SK-N-SH (cell line): Measurements from ENCODE around the gene SRPRA. TPM values are rescaled to one million over a fixed set of nuclear protein-coding genes. Genes with fewer than 3 reads are reported as not detected.

Experiments used
- CTCF ChIA-PET: fragments of 300-600, 350-600 bp; formaldehyde crosslinking; extraction: SDS; loops from one replicate; lab custom pipeline; 2021; lab: Yijun Ruan, JAX
- POLR2A ChIA-PET: fragments of 350-600 bp; sonication (Branson Sonifier 250); formaldehyde crosslinking; extraction: SDS; loops from one replicate; lab custom pipeline; 2020; ENCODE audit warnings: antibody characterized with exemption, inconsistent platforms; lab: Yijun Ruan, JAX
- DNase-seq: peaks from one replicate; pipeline ENCODE4 v3.0.0; 2012
- H2AFZ ChIP-seq: fragments of 200-600 bp; sonication (generic); 2 replicates; pipeline ENCODE4 v1.8.1; 2016; ENCODE audit warnings: antibody characterized with exemption, mild to moderate bottlenecking, low read depth
- H3F3A ChIP-seq: fragments of 200-600 bp; sonication (generic); replicated peaks from 2 replicates; pipeline ENCODE3; 2016; ENCODE audit warnings: antibody characterized with exemption, mild to moderate bottlenecking; ENCODE audit not compliant: insufficient read depth
- H3K27ac ChIP-seq, 2 experiments: fragments of 200-500 bp in 1 of 2; fragments of 200-600 bp in 1 of 2; sonication (Bioruptor generic) in 1 of 2; sonication (generic), shearing (Covaris generic) in 1 of 2; 2 replicates each; pipeline versions ENCODE4 v1.5.1 to v1.6.1; 2014 to 2016; ENCODE audit warnings: low read depth in 2 of 2, inconsistent platforms in 1 of 2, low read length in 1 of 2, mild to moderate bottlenecking in 1 of 2, mixed read lengths in 1 of 2
- H3K27me3 ChIP-seq: fragments of 200-600 bp; sonication (generic), shearing (Covaris generic); 2 replicates; pipeline ENCODE4 v1.6.1; 2016; ENCODE audit warnings: mixed run types; ENCODE audit not compliant: insufficient read depth
- H3K36me3 ChIP-seq, 2 experiments: fragments of 200-500 bp in 1 of 2; fragments of 200-600 bp in 1 of 2; sonication (Bioruptor generic) in 1 of 2; sonication (generic) in 1 of 2; replicated peaks in 1 of 2; 2 replicates each; pipeline versions ENCODE3 to v1.5.1; 2014 to 2016; ENCODE audit warnings: low read length in 1 of 2, mild to moderate bottlenecking in 1 of 2; ENCODE audit not compliant: insufficient read depth in 2 of 2, control insufficient read depth in 1 of 2
- H3K4me1 ChIP-seq, 2 experiments: fragments of 200-500 bp in 1 of 2; fragments of 200-600 bp in 1 of 2; sonication (Bioruptor generic) in 1 of 2; sonication (generic), shearing (Covaris generic) in 1 of 2; 2 replicates each; pipeline versions ENCODE4 v1.5.1 to v1.6.1; 2014 to 2016; ENCODE audit warnings: low read depth in 1 of 2, low read length in 1 of 2, mixed run types in 1 of 2; ENCODE audit not compliant: insufficient read depth in 2 of 2, control insufficient read depth in 1 of 2
- H3K4me2 ChIP-seq: fragments of 200-600 bp; sonication (generic), shearing (Covaris generic); 2 replicates; pipeline ENCODE4 v1.6.1; 2017; ENCODE audit warnings: mixed run types
- H3K4me3 ChIP-seq, 2 experiments: fragments of 200-500 bp in 1 of 2; fragments of 200-600 bp in 1 of 2; sonication (Bioruptor generic) in 1 of 2; sonication (generic), shearing (Covaris generic) in 1 of 2; 2 replicates each; pipeline versions ENCODE4 v1.5.1 to v1.8.1; 2014 to 2016; ENCODE audit warnings: low read depth in 2 of 2, inconsistent platforms in 1 of 2, low read length in 1 of 2, mild to moderate bottlenecking in 1 of 2, mixed read lengths in 1 of 2, moderate library complexity in 1 of 2
- H3K79me2 ChIP-seq: fragments of 200-600 bp; sonication (generic); 2 replicates; pipeline ENCODE4 v1.8.1; 2017; ENCODE audit warnings: mild to moderate bottlenecking; ENCODE audit not compliant: insufficient read depth
- H3K9ac ChIP-seq: fragments of 200-600 bp; sonication (generic); 2 replicates; pipeline ENCODE4 v1.6.1; 2017; ENCODE audit warnings: mixed run types
- H3K9me2 ChIP-seq: fragments of 200-600 bp; sonication (generic); 2 replicates; pipeline ENCODE4 v1.6.1; 2017; ENCODE audit warnings: mixed run types
- H3K9me3 ChIP-seq: fragments of 200-600 bp; sonication (generic); 2 replicates; pipeline ENCODE4 v1.6.1; 2017; ENCODE audit warnings: mixed run types, mild to moderate bottlenecking, moderate library complexity
- H4K20me1 ChIP-seq: fragments of 200-600 bp; sonication (generic); 2 replicates; pipeline ENCODE4 v1.6.1; 2017; ENCODE audit warnings: mild to moderate bottlenecking, mixed run types; ENCODE audit not compliant: insufficient read depth
- CHD2 ChIP-seq: fragments of 150-350 bp; IDR thresholded peaks from 2 replicates; pipeline ENCODE4 v1.6.1; 2018; ENCODE audit warnings: low read length; ENCODE audit not compliant: partially characterized antibody
- ELF1 ChIP-seq: IDR thresholded peaks from 2 replicates; pipeline ENCODE4 v1.4.0; 2012
- EP300 ChIP-seq, 2 experiments: IDR thresholded peaks; 2 replicates each; pipeline versions ENCODE4 v1.4.0 to v1.6.1; 2012; ENCODE audit warnings: borderline replicate concordance in 1 of 2, low read depth in 1 of 2, low read length in 1 of 2
- FOXJ3 ChIP-seq: sonication (generic); formaldehyde crosslinking; IDR thresholded peaks from 2 replicates; pipeline ENCODE4 v1.5.1; 2020; ENCODE audit warnings: mild to moderate bottlenecking, missing genetic modification reagents
- MEF2A ChIP-seq: IDR thresholded peaks from 2 replicates; pipeline ENCODE4 v1.4.0; 2012; ENCODE audit warnings: low read depth, borderline replicate concordance
- NFIC ChIP-seq: IDR thresholded peaks from 2 replicates; pipeline ENCODE4 v1.4.0; 2012; ENCODE audit warnings: borderline replicate concordance
- NRF1 ChIP-seq: IDR thresholded peaks from 2 replicates; pipeline ENCODE4 v1.6.1; 2012; ENCODE audit warnings: low read depth, mild to moderate bottlenecking, low read length
- POLR2AphosphoS5 ChIP-seq: IDR thresholded peaks from 2 replicates; pipeline ENCODE4 v1.6.1; 2012; ENCODE audit warnings: low read depth, low read length
- RAD21 ChIP-seq: IDR thresholded peaks from 2 replicates; pipeline ENCODE4 v1.6.1; 2012; ENCODE audit warnings: mild to moderate bottlenecking, low read length
- RCOR1 ChIP-seq: fragments of 150-350 bp; IDR thresholded peaks from 2 replicates; pipeline ENCODE4 v1.6.1; 2017; ENCODE audit warnings: antibody characterized with exemption, low read length
- TAF1 ChIP-seq: IDR thresholded peaks from 2 replicates; pipeline ENCODE4 v1.6.1; 2012; ENCODE audit warnings: low read depth, mild to moderate bottlenecking, low read length, moderate library complexity, borderline replicate concordance
- TCF12 ChIP-seq: IDR thresholded peaks from 2 replicates; pipeline ENCODE4 v1.4.0; 2012
- TEAD4 ChIP-seq: IDR thresholded peaks from 2 replicates; pipeline ENCODE4 v1.4.0; 2012; ENCODE audit warnings: mild to moderate bottlenecking, borderline replicate concordance; ENCODE audit not compliant: insufficient read depth
- USF1 ChIP-seq: IDR thresholded peaks from 2 replicates; pipeline ENCODE4 v1.4.0; 2012; ENCODE audit warnings: low read depth, borderline replicate concordance
- USF2 ChIP-seq: fragments of 150-350 bp; IDR thresholded peaks from 2 replicates; pipeline ENCODE4 v1.6.1; 2017; ENCODE audit warnings: antibody characterized with exemption, low read length, low read depth, borderline replicate concordance
- YY1 ChIP-seq: IDR thresholded peaks from 2 replicates; pipeline ENCODE4 v1.4.0; 2012; ENCODE audit warnings: low read depth, mild to moderate bottlenecking
- WGBS: methylation state at CpG from one replicate; pipeline ENCODE4 v1.1.6; 2017; ENCODE audit warnings: low lambda C conversion rate; 5-methylcytosine and 5-hydroxymethylcytosine counted together
- polyA plus RNA-seq, 3 experiments: library from polyadenylated mRNA; depleted of rRNA; stranded (reverse); fragments of >200 nt; gene quantifications; 2 replicates each; pipeline ENCODE4 v1.2.3, GENCODE V29; 2012

SRPRA gene
- polyA plus RNA-seq, 1 of the 3 experiments (the other 2 are of a cell fraction), result 129 TPM

DNA sequence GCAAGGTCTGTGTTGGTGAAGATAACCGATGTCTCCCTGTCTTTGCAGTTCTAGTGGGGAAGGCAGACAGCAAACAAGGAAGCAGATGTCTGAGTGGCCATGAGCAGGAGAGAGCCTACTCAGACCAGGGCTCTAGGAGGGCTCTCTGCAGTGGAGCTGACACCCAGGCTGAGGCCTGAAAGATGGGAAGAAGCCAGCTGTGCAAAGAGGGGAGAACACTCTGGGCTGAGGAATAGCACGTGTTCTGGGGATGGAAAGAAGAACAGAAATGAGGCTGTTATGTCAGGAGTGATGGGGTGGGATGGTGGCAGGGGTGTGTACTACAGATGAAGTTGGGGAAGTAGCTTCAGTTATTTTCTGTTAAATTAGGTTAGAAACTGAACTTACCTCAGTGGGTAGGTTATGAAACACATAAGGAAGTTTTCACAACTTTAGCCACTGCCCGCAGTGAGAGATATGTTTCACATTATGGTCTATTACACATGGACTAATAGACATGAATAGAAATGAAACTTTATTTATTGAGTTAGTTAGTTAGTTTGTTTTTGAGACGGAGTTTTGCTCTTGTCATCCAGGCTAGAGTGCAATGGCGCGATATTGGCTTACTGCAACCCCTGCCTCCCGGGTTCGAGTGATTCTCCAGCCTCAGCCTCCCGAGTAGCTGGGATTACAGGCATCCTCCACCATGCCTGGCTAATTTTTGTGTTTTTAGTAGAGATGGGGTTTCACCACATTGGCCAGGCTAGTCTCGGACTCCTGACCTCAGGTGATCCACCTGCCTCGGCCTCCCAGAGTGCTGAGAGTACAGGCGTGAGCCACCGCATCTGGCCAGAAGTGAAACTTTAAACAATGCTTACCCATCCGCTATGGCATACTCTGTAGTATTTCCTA lies 43.0 kb upstream of the SRPRA start:
- CTCF ChIA-PET, result interaction anchor here (0.8 to 10.0 kb wide), 31 partner anchors 8 to 1035 kb away, joined by 3 to 172 read pairs (median 6); no protein-coding TSS in a partner anchor
- WGBS, result 98% methylated on average over 13 of the region's 14 CpGs
- POLR2A ChIA-PET, result interaction anchor here (1.6 kb wide), 1 partner anchor 169 kb away, joined by 12 read pairs; no protein-coding TSS in a partner anchor

GRCh38 chr11:126310992-126311310 lies 42.3 kb upstream of the SRPRA start:
- H3K4me3 ChIP-seq, result no peak overlapping the region
- POLR2A ChIA-PET, result interaction anchor here (1.6 kb wide), 1 partner anchor 170 kb away, joined by 12 read pairs; no protein-coding TSS in a partner anchor
- H3K4me2 ChIP-seq, result peak overlapping the region; percentile 25; the same call in 1 of the 2 replicates
- H3K9me3 ChIP-seq, result no peaks in the 10 kb centered on the region
- H3K9ac ChIP-seq, result no peak overlapping the region
- DNase-seq, result no peak
- H2AFZ ChIP-seq, result no peak overlapping the region
- no peaks in the 10 kb centered on the region for H3K27me3 ChIP-seq
- peaks cover 6 to 11% of the 10 kb centered on the region in 2 experiments for H3K36me3 ChIP-seq
- H3K4me1 ChIP-seq, result peaks cover 4% of the 10 kb centered on the region in 2 experiments; a peak in 2 of 4 replicates
- H4K20me1 ChIP-seq, result no peaks in the 10 kb centered on the region
- TF ChIP-seq TAF1 (no peak), NRF1 (no peak)
- H3K79me2 ChIP-seq, result no peaks in the 10 kb centered on the region
- H3F3A ChIP-seq, result peaks cover 18% of the 10 kb centered on the region
- no peaks in the 10 kb centered on the region for H3K9me2 ChIP-seq
- H3K27ac ChIP-seq, result no peak overlapping the region
- CTCF ChIA-PET, result interaction anchor here (0.6 to 10.0 kb wide), 51 partner anchors 8 to 1035 kb away, joined by 3 to 172 read pairs (median 5); partner anchors contain the start of genes ST3GAL4 and TIRAP
- WGBS, result 82% methylated on average over 5 of the region's 6 CpGs

More for the DNA sequence above, 43.0 kb upstream of the SRPRA start:
- no peak overlapping the region for H3K4me3 ChIP-seq
- no peak for DNase-seq
- no peaks in the 10 kb centered on the region for H4K20me1 ChIP-seq
- H2AFZ ChIP-seq, result no peak overlapping the region
- peaks cover 6 to 11% of the 10 kb centered on the region in 2 experiments for H3K36me3 ChIP-seq
- no peak overlapping the region for H3K9ac ChIP-seq
- no peaks in the 10 kb centered on the region for H3K27me3 ChIP-seq
- no peaks in the 10 kb centered on the region; the same call in 1 of the 2 replicates for H3K79me2 ChIP-seq
- H3F3A ChIP-seq, result peaks cover 18% of the 10 kb centered on the region
- H3K4me2 ChIP-seq, result no peak overlapping the region
- H3K9me2 ChIP-seq, result no peaks in the 10 kb centered on the region
- H3K27ac ChIP-seq, result no peak overlapping the region
- TF ChIP-seq RCOR1 (no peak), YY1 (no peak), TEAD4 (no peak), POLR2AphosphoS5 (no peak), RAD21 (no peak), USF2 (no peak), ELF1 (no peak), MEF2A (no peak), TCF12 (no peak), EP300 (IDR thresholded peaks at IDR 0.05; ENCODE audit: borderline replicate concordance in 1 of 2, low read depth in 1 of 2, low read length in 1 of 2) (no peak), FOXJ3 (CRISPR knock-in tag) (no peak), NRF1 (no peak), CHD2 (no peak), NFIC (no peak), USF1 (no peak)
- TF ChIP-seq, all 33 proteins: peak for 0
- Histone ChIP-seq H3K4me1 (peaks cover 4% of the 10 kb centered on the region in 2 experiments; a peak in 2 of 4 replicates), H3K9me3 (no peaks in the 10 kb centered on the region)
